Upper lobe of left lung (tissue), 4 donors: ENCODE data around the gene ACTN1.

ENCODE experiments used
- POLR2A ChIP-seq, 4 donors: fragments of 450-650 bp; IDR thresholded peaks; one replicate each; pipeline ENCODE4 v1.5.1; 2016 to 2017; ENCODE audit warnings: antibody characterized with exemption in 4 of 4, mild to moderate bottlenecking in 2 of 4
- TF ChIP-seq, protein P1 (sequence below), 6 experiments: fragments of 450-650 bp in 4 of 6; fragments of 200-600 bp in 2 of 6; sonication (generic) in 2 of 6; IDR thresholded peaks; one replicate each; pipeline ENCODE4 v1.5.1; 2016 to 2019; ENCODE audit warnings: antibody characterized with exemption in 6 of 6

DNA sequence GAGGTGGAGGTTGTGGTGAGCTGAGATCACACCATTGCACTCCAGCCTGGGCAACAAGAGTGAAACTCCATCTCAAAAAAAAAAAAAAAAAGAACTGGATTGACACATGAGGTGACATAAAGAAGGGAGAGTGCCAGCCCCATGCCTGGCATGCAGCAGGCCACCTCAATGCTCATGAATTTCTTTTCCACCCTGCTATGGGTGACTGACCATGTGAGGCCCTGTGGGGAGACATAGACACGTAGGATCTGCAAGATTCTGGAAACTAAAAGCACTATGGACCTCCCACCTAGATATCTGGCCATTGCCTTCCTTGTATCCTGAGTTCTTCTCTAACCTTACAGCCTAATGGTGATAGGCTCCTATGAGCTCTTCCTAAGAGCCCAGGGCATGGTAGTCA is 5.6 kb upstream of the ACTN1 start:
- no peak for TF ChIP-seq POLR2A (IDR thresholded peaks at IDR 0.05)
- TF ChIP-seq, protein P1, sequence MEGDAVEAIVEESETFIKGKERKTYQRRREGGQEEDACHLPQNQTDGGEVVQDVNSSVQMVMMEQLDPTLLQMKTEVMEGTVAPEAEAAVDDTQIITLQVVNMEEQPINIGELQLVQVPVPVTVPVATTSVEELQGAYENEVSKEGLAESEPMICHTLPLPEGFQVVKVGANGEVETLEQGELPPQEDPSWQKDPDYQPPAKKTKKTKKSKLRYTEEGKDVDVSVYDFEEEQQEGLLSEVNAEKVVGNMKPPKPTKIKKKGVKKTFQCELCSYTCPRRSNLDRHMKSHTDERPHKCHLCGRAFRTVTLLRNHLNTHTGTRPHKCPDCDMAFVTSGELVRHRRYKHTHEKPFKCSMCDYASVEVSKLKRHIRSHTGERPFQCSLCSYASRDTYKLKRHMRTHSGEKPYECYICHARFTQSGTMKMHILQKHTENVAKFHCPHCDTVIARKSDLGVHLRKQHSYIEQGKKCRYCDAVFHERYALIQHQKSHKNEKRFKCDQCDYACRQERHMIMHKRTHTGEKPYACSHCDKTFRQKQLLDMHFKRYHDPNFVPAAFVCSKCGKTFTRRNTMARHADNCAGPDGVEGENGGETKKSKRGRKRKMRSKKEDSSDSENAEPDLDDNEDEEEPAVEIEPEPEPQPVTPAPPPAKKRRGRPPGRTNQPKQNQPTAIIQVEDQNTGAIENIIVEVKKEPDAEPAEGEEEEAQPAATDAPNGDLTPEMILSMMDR (IDR thresholded peaks at IDR 0.05) = no peak
